OCI-LY7 (cell line): ENCODE results near the gene PPP4R1.

ENCODE experiments used
- EZH2phosphoT487 ChIP-seq: fragments of 200-600 bp; sonication (generic); IDR thresholded peaks from 2 replicates; pipeline ENCODE4 v1.6.1; 2018; ENCODE audit warnings: low read depth, borderline replicate concordance, mild to moderate bottlenecking, mixed run types, antibody characterized with exemption, low read length, moderate library complexity, mixed read lengths
- TF ChIP-seq, protein P1 (sequence below): fragments of 200-600 bp; sonication (generic); conservative IDR thresholded peaks from 2 replicates; pipeline ENCODE4 v1.5.1; 2014; ENCODE audit warnings: mild to moderate bottlenecking, antibody characterized with exemption, low read length, moderate library complexity, mixed read lengths

GRCh38 chr18:9649164-9649540 lies 34.8 kb upstream of the PPP4R1 start:
- TF ChIP-seq, protein P1, sequence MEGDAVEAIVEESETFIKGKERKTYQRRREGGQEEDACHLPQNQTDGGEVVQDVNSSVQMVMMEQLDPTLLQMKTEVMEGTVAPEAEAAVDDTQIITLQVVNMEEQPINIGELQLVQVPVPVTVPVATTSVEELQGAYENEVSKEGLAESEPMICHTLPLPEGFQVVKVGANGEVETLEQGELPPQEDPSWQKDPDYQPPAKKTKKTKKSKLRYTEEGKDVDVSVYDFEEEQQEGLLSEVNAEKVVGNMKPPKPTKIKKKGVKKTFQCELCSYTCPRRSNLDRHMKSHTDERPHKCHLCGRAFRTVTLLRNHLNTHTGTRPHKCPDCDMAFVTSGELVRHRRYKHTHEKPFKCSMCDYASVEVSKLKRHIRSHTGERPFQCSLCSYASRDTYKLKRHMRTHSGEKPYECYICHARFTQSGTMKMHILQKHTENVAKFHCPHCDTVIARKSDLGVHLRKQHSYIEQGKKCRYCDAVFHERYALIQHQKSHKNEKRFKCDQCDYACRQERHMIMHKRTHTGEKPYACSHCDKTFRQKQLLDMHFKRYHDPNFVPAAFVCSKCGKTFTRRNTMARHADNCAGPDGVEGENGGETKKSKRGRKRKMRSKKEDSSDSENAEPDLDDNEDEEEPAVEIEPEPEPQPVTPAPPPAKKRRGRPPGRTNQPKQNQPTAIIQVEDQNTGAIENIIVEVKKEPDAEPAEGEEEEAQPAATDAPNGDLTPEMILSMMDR: no peak
- TF ChIP-seq EZH2phosphoT487: no peak
